Loucy (cell line): ENCODE results near the gene IFNA1.

Experiments
- H2AFZ ChIP-seq: fragments of 200-600 bp; sonication (generic); 2 replicates; pipeline ENCODE4 v1.6.0; 2016; ENCODE audit warnings: antibody characterized with exemption, mild to moderate bottlenecking, low read length, moderate library complexity
- H3F3A ChIP-seq: fragments of 200-600 bp; 2 replicates; pipeline ENCODE4 v1.6.0; 2016; ENCODE audit warnings: antibody characterized with exemption, low read depth, mild to moderate bottlenecking
- H3K27me3 ChIP-seq: fragments of 200-600 bp; sonication (generic); 2 replicates; pipeline ENCODE4 v1.6.1; 2014; ENCODE audit warnings: low read length, mild to moderate bottlenecking; ENCODE audit not compliant: insufficient read depth, poor library complexity, severe bottlenecking
- H3K36me3 ChIP-seq: fragments of 200-600 bp; sonication (generic); 2 replicates; pipeline ENCODE4 v1.6.1; 2016; ENCODE audit warnings: low read length; ENCODE audit not compliant: insufficient read depth
- H3K4me1 ChIP-seq: fragments of 200-600 bp; sonication (generic); 2 replicates; pipeline ENCODE4 v1.5.1; 2014; ENCODE audit warnings: low read length, mild to moderate bottlenecking; ENCODE audit not compliant: insufficient read depth, poor library complexity, severe bottlenecking
- H3K4me2 ChIP-seq: fragments of 200-600 bp; sonication (generic); 2 replicates; pipeline ENCODE4 v1.6.0; 2014; ENCODE audit warnings: antibody characterized with exemption, low read length, low read depth, mild to moderate bottlenecking; ENCODE audit not compliant: poor library complexity, severe bottlenecking
- H3K4me3 ChIP-seq: fragments of 200-600 bp; sonication (generic); 2 replicates; pipeline ENCODE4 v1.5.1; 2014; ENCODE audit warnings: low read length, mild to moderate bottlenecking, mixed read lengths; ENCODE audit not compliant: poor library complexity, severe bottlenecking
- H3K79me2 ChIP-seq: fragments of 200-600 bp; sonication (generic); 2 replicates; pipeline ENCODE4 v1.6.1; 2014; ENCODE audit warnings: low read length; ENCODE audit not compliant: insufficient read depth
- H3K9ac ChIP-seq: fragments of 200-600 bp; sonication (generic); 2 replicates; pipeline ENCODE4 v1.6.0; 2014; ENCODE audit warnings: mild to moderate bottlenecking, low read depth, low read length, moderate library complexity; ENCODE audit not compliant: poor library complexity, severe bottlenecking
- H3K9me2 ChIP-seq: fragments of 200-600 bp; sonication (generic); replicated peaks from 2 replicates; pipeline ENCODE4 v1.6.1; 2016; ENCODE audit warnings: low read depth, low read length, mixed read lengths
- H3K9me3 ChIP-seq: fragments of 200-600 bp; sonication (generic); 2 replicates; pipeline ENCODE4 v1.6.1; 2014; ENCODE audit warnings: mild to moderate bottlenecking, antibody characterized with exemption, low read length, low read depth; ENCODE audit not compliant: insufficient read depth
- H4K20me1 ChIP-seq: fragments of 200-600 bp; sonication (generic); 2 replicates; pipeline ENCODE4 v1.6.0; 2014; ENCODE audit warnings: antibody characterized with exemption, low read length, mild to moderate bottlenecking; ENCODE audit not compliant: insufficient read depth, poor library complexity, severe bottlenecking
- CTCF ChIP-seq: fragments of 200-600 bp; sonication (generic); conservative IDR thresholded peaks from 2 replicates; pipeline ENCODE4 v1.5.1; 2014; ENCODE audit warnings: mild to moderate bottlenecking, antibody characterized with exemption, low read length
- EZH2phosphoT487 ChIP-seq: fragments of 200-600 bp; IDR thresholded peaks from 2 replicates; pipeline ENCODE4 v1.6.1; 2018; ENCODE audit warnings: antibody characterized with exemption, mild to moderate bottlenecking, moderate library complexity, borderline replicate concordance

The IFNA1 gene

GRCh38 chr9:21398955-21399489 lies 41.2 kb upstream of the IFNA1 start:
- no peak overlapping the region for H3K4me2 ChIP-seq
- H3K27me3 ChIP-seq = no peaks in the 10 kb centered on the region
- H2AFZ ChIP-seq = no peak overlapping the region
- no peaks in the 10 kb centered on the region for H3K36me3 ChIP-seq
- H4K20me1 ChIP-seq = no peaks in the 10 kb centered on the region
- H3K9me2 ChIP-seq = no peaks in the 10 kb centered on the region
- H3K4me1 ChIP-seq = no peaks in the 10 kb centered on the region
- TF ChIP-seq CTCF (no peak), EZH2phosphoT487 (no peak)
- no peaks in the 10 kb centered on the region for H3K79me2 ChIP-seq
- no peak overlapping the region for H3K9ac ChIP-seq
- H3K9me3 ChIP-seq = no peaks in the 10 kb centered on the region
- H3K4me3 ChIP-seq = no peak overlapping the region
- no peaks in the 10 kb centered on the region for H3F3A ChIP-seq

- no peaks in the 10 kb centered on the region for H4K20me1 ChIP-seq
- H3K27me3 ChIP-seq = no peaks in the 10 kb centered on the region
- H3K9me2 ChIP-seq = no peaks in the 10 kb centered on the region
- H3K4me2 ChIP-seq = no peak overlapping the region
- no peaks in the 10 kb centered on the region for H3K36me3 ChIP-seq
- H3K4me1 ChIP-seq = no peaks in the 10 kb centered on the region
- H3K9ac ChIP-seq = no peak overlapping the region
- no peaks in the 10 kb centered on the region for H3F3A ChIP-seq
- no peak overlapping the region for H3K4me3 ChIP-seq
- no peak for TF ChIP-seq EZH2phosphoT487
- TF ChIP-seq CTCF = no peak
- H2AFZ ChIP-seq = no peak overlapping the region
- no peaks in the 10 kb centered on the region for H3K79me2 ChIP-seq
- no peaks in the 10 kb centered on the region for H3K9me3 ChIP-seq
Measured at GRCh38 chr9:21399956-21400355, 40.3 kb upstream of the IFNA1 start.

- H3K36me3 ChIP-seq = no peaks in the 10 kb centered on the region
- H3K27me3 ChIP-seq = no peaks in the 10 kb centered on the region
- no peaks in the 10 kb centered on the region for H3K4me1 ChIP-seq
- no peak overlapping the region for H3K9ac ChIP-seq
- no peak overlapping the region for H2AFZ ChIP-seq
- no peaks in the 10 kb centered on the region for H4K20me1 ChIP-seq
- H3K79me2 ChIP-seq = no peaks in the 10 kb centered on the region
- H3K4me2 ChIP-seq = no peak overlapping the region
- no peaks in the 10 kb centered on the region for H3K9me2 ChIP-seq
- no peak for TF ChIP-seq EZH2phosphoT487
- TF ChIP-seq CTCF = no peak
- H3K9me3 ChIP-seq = no peaks in the 10 kb centered on the region
- H3F3A ChIP-seq = no peaks in the 10 kb centered on the region
- H3K4me3 ChIP-seq = no peak overlapping the region
Measured at GRCh38 chr9:21402386-21403251, 37.6 kb upstream of the IFNA1 start.
